Right lobe of liver (tissue), 6 donors: ENCODE data around the gene EXOC2. TPM values are rescaled to one million over a fixed set of nuclear protein-coding genes. Genes with fewer than 3 reads are reported as not detected.

Experiments used
- ATAC-seq, 4 donors: fragments of 200-7000 bp; cut with Tn5 transposase; one replicate each; pipeline ENCODE4 v1.9.1; 2020; ENCODE audit warnings: mild to moderate bottlenecking in 4 of 4, moderate library complexity in 4 of 4
- DNase-seq, 3 donors: peaks; one replicate each; pipeline ENCODE4 v3.0.0-alpha.2; 2020
- H3K27ac ChIP-seq, 3 donors: fragments of 200-600 bp; one replicate each; pipeline ENCODE4 v1.8.0; 2022
- H3K27me3 ChIP-seq, 2 donors: fragments of 200-600 bp; one replicate each; pipeline ENCODE4 v1.8.0; 2022
- H3K36me3 ChIP-seq, 4 donors: fragments of 200-600 bp; sonication (generic) in 1 of 4; one replicate each; pipeline versions ENCODE4 v1.5.1 to v1.8.0; 2017 to 2022; ENCODE audit warnings: control low read depth in 1 of 4
- H3K4me1 ChIP-seq, 4 donors: fragments of 200-600 bp; sonication (generic) in 1 of 4; one replicate each; pipeline versions ENCODE4 v1.5.1 to v1.8.0; 2017 to 2022; ENCODE audit warnings: control low read depth in 1 of 4
- H3K4me3 ChIP-seq, 3 donors: fragments of 200-600 bp; one replicate each; pipeline ENCODE4 v1.8.0; 2022
- H3K9me3 ChIP-seq, 4 donors: fragments of 200-600 bp; sonication (generic) in 1 of 4; one replicate each; pipeline versions ENCODE4 v1.5.1 to v1.8.0; 2017 to 2022; ENCODE audit warnings: control low read depth in 1 of 4
- POLR2A ChIP-seq: fragments of 450-650 bp; IDR thresholded peaks from one replicate; pipeline ENCODE4 v1.6.1; 2017; ENCODE audit warnings: antibody characterized with exemption, mild to moderate bottlenecking
- WGBS: methylation state at CpG from one replicate; pipeline ENCODE4 v1.1.6; 2018; ENCODE audit warnings: low coverage, low lambda C conversion rate; ENCODE audit not compliant: insufficient coverage; ENCODE audit errors: missing lambda C conversion rate; 5-methylcytosine and 5-hydroxymethylcytosine counted together
- intact Hi-C, 2 donors: fragments of 100-400 bp; cut with DNase I; formaldehyde crosslinking; loops; one replicate each; pipeline versions ENCODE4 v1.11.2 to v1.14.1; 2022
- total RNA-seq, 6 experiments: library from RNA; depleted of rRNA in 2 of 6; stranded (reverse); fragments of >200 nt in 2 of 6; fragmentation: NEBNext Ultra II Directional in 3 of 6; extraction: Animal tissue kit (Norgen Biotek cat#: 25700) in 3 of 6; gene quantifications; one replicate each; pipeline versions ENCODE4 v1.1.0 to v1.2.4, GENCODE V29; 2016 to 2023
- TF ChIP-seq, protein P1 (sequence below), 4 donors: fragments of 200-600 bp in 3 of 4; fragments of 450-650 bp in 1 of 4; IDR thresholded peaks; one replicate each; pipeline versions ENCODE4 v1.5.1 to v1.8.0; 2016 to 2022; ENCODE audit warnings: antibody characterized with exemption in 4 of 4, mild to moderate bottlenecking in 2 of 4
- donor health status: DM: no; HTN: yes; CAD: no.
- donor health status: DM: no; HTN: no; CAD: no.
- donor health status: DM: no; HTN: no; CAD: no.
- donor health status: DM: no; HTN: yes; CAD: no.
- donor health status: DM: no; HTN: yes; CAD: no.

EXOC2 gene
- total RNA-seq, 6 experiments from 2014 or later: 7.1 to 12.8 (median 10.5) TPM

DNA sequence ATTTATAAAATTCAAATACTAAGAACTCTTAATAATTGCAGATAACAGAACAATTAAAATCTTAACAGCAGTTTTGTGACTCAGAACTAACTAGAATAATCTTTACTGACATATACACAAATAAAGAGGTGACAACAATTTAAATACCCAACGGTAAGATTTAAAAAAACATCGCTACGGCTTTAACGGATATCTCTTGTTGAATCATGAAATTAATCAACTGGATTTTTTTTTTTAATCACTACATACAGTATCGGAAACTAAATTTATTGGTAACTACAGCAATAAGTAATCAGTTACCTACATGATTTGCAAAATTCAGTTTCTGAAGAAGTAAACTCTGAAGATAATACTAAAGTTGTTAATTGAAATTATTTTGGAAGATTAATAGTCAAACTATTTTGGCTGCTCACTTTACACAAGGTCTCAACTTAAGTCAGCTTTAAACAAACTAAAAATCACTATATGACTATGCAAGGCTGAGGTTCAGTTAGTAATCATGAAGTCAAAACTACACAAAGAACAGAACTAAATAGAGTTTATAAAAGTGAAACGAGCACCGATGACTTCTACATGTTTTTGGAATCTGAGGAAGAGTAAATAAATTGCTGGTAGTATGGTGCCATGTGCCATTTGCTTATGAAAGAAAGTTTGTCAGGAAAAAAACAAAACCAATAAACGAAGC, 164.8 kb downstream of the EXOC2 start:
- Histone ChIP-seq H3K36me3 (no peaks in the 10 kb centered on the region), H3K4me3 (no peak overlapping the region), H3K27ac (no peak overlapping the region), H3K9me3 (no peaks in the 10 kb centered on the region), H3K27me3 (no peaks in the 10 kb centered on the region), H3K4me1 (no peaks in the 10 kb centered on the region)
- ATAC-seq (no peak), DNase-seq (no peak)
- TF ChIP-seq, protein P1, sequence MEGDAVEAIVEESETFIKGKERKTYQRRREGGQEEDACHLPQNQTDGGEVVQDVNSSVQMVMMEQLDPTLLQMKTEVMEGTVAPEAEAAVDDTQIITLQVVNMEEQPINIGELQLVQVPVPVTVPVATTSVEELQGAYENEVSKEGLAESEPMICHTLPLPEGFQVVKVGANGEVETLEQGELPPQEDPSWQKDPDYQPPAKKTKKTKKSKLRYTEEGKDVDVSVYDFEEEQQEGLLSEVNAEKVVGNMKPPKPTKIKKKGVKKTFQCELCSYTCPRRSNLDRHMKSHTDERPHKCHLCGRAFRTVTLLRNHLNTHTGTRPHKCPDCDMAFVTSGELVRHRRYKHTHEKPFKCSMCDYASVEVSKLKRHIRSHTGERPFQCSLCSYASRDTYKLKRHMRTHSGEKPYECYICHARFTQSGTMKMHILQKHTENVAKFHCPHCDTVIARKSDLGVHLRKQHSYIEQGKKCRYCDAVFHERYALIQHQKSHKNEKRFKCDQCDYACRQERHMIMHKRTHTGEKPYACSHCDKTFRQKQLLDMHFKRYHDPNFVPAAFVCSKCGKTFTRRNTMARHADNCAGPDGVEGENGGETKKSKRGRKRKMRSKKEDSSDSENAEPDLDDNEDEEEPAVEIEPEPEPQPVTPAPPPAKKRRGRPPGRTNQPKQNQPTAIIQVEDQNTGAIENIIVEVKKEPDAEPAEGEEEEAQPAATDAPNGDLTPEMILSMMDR (IDR thresholded peaks at IDR 0.05): no peak
- no peak for TF ChIP-seq POLR2A
- 71% methylated on average over 8 of the region's 8 CpGs for WGBS
- intact Hi-C loops: no loop called here

DNA sequence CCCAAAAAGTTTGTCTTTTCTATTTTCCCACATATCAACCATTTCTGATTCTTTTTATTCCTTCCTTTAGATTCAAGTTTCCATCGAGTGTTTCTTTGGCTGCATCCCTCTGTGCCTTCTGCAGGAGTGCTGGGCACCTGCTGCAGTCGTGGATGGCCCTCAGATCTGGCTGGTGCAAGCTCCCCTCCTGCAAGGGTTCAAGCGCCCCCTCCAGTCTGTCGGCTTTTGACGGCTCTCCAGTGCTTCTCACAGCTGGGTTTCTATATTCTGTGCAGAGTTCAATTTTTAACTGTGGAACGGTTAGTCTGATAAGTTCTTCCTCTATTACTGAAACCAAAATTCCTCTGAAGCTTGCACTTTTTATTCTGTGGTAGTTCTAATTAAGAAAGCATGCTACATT, 168.1 kb downstream of the EXOC2 start:
- H3K4me3 ChIP-seq: no peak overlapping the region
- H3K36me3 ChIP-seq: no peaks in the 10 kb centered on the region
- WGBS: 64% methylated on average over 5 of the region's 6 CpGs
- no peaks in the 10 kb centered on the region for H3K27me3 ChIP-seq
- H3K27ac ChIP-seq: no peak overlapping the region
- DNase-seq (no peak), ATAC-seq (no peak)
- intact Hi-C loops: no loop called here
- H3K4me1 ChIP-seq: no peaks in the 10 kb centered on the region
- H3K9me3 ChIP-seq: no peaks in the 10 kb centered on the region
- no peak for TF ChIP-seq POLR2A
- TF ChIP-seq, protein P1 (IDR thresholded peaks at IDR 0.05): no peak

DNA sequence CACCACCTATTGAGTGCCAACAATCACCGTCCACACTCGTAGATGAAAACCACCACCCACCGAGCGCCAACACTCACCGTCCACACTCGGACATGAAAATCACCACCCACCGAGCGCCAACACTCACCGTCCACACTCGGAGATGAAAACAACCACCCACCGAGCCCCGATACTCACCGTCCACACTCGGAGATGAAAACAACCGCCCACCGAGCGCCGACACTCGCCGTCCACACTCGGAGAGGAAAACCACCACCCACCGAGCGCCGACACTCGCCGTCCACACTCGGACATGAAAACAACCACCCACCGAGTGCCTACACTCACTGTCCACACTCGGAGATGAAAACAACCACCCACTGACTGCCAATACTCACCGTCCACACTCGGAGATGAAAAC, 172.1 kb downstream of the EXOC2 start:
- TF ChIP-seq POLR2A: no peak
- TF ChIP-seq, protein P1 (IDR thresholded peaks at IDR 0.05): no peak
- Histone ChIP-seq H3K9me3 (no peaks in the 10 kb centered on the region), H3K4me3 (no peak overlapping the region), H3K4me1 (no peaks in the 10 kb centered on the region), H3K36me3 (no peaks in the 10 kb centered on the region), H3K27ac (no peak overlapping the region), H3K27me3 (no peaks in the 10 kb centered on the region)
- 89% methylated on average over 29 of the region's 31 CpGs for WGBS
- intact Hi-C loops: no loop called here
- no peak for ATAC-seq
- DNase-seq: no peak

DNA sequence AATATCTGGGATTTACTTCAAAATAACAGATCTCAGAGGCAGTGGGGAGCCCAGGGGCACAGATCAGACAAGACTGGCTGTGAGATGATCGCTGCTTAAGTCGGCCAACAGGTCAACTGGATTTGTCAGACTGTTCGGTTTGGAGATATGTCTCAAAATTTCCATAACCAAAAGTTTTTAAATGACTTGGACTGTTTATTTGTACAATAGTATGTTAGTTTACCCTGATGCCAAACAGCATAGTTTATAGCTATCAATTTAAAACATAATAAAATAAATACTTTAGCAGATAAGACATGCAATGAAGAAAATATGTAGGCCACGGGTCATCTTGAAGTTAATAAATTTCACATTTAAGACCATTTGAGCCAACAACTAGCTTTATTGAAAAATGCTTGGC, 174.7 kb downstream of the EXOC2 start:
- Histone ChIP-seq H3K36me3 (no peaks in the 10 kb centered on the region), H3K4me1 (no peaks in the 10 kb centered on the region), H3K27me3 (no peaks in the 10 kb centered on the region), H3K27ac (no peak overlapping the region), H3K9me3 (no peaks in the 10 kb centered on the region), H3K4me3 (no peak overlapping the region)
- WGBS: 94% methylated on average over 4 of the region's 4 CpGs
- TF ChIP-seq POLR2A: no peak
- TF ChIP-seq, protein P1 (IDR thresholded peaks at IDR 0.05): no peak
- intact Hi-C loops: no loop called here
- DNase-seq (no peak), ATAC-seq (no peak)

DNA sequence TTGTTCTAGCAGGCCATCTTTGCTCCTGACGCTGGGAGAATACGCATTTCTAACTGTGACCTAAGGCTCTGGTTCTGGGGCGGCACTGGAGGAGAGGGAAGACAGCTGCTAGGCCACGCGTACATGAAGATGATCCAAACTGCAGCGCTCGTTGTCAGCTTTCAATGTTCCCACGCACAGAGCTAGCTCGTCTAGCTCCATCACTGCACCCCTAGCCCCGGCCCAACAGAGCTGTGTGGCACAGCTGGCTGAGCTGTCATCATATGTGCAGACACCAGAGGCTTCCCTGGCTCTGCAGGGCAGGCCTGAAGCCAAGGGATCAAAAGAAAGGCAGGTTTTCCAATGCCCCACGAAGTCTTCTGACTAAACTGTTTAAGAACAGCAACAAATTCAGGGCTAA, 176.7 kb downstream of the EXOC2 start:
- Histone ChIP-seq H3K4me3 (no peak overlapping the region), H3K27me3 (no peaks in the 10 kb centered on the region), H3K9me3 (no peaks in the 10 kb centered on the region), H3K4me1 (no peaks in the 10 kb centered on the region), H3K27ac (no peak overlapping the region), H3K36me3 (no peaks in the 10 kb centered on the region)
- no peak for TF ChIP-seq POLR2A
- TF ChIP-seq, protein P1 (IDR thresholded peaks at IDR 0.05): no peak
- DNase-seq: no peak
- intact Hi-C loops: no loop called here
- 94% methylated on average over 2 of the region's 11 CpGs for WGBS
- no peak for ATAC-seq
